Head of caudate nucleus (tissue), 42 donors: ENCODE data around the gene FEV.
"Not testable (repeated sequence)": the region's sequence is repeated elsewhere in the genome, so short reads cannot be mapped to it uniquely, and the experiment has no call there.

Experiments used
- DNase-seq, 42 donors: peaks; one replicate each; pipeline versions ENCODE4 v3.0.0 to v3.0.0-alpha.2; 2020 to 2021; ENCODE audit warnings: mixed read lengths in 7 of 42
- intact Hi-C: fragments of 100-400 bp; cut with DNase I; formaldehyde crosslinking; loops from one replicate; pipeline ENCODE4 v1.15.0; 2022

FEV gene

GRCh38 chr2:218959141-218959731, 25.7 kb downstream of the FEV start, which contains the start of gene CDK5R2:
CDK5R2 (plus strand) TSS chr2:218959666; CDS start chr2:218959821, 155 bp downstream.
- intact Hi-C loops: loop anchor here (5.0 kb wide), 1 partner anchor 62 kb away; no protein-coding TSS in a partner anchor
- peak; percentile 75 to 96 (median 90) for DNase-seq

GRCh38 chr2:218958276-218958675, 26.7 kb downstream of the FEV start:
- intact Hi-C loops: loop anchor here (5.0 kb wide), 1 partner anchor 61 kb away; no protein-coding TSS in a partner anchor
- DNase-seq: no peak

GRCh38 chr2:218957671-218958070, 27.3 kb downstream of the FEV start:
- intact Hi-C loops: loop anchor here (5.0 kb wide), 1 partner anchor 60 kb away; no protein-coding TSS in a partner anchor
- peak in 7 of 42 donors; percentile 7 to 66 (median 35) for DNase-seq

GRCh38 chr2:218956039-218956438, 28.9 kb downstream of the FEV start:
- DNase-seq: peak in 2 of 42 donors; percentile 3 to 12
- intact Hi-C loops: loop anchor here (5.0 kb wide), 1 partner anchor 59 kb away; no protein-coding TSS in a partner anchor

- peak in 41 of 42 donors; percentile 38 to 93 (median 71) for DNase-seq
- intact Hi-C loops: loop anchor here (5.0 kb wide), 1 partner anchor 57 kb away; no protein-coding TSS in a partner anchor
Observed at GRCh38 chr2:218954541-218955300, 30.3 kb downstream of the FEV start.

GRCh38 chr2:218953366-218953954, 31.5 kb downstream of the FEV start:
- DNase-seq: no peak
- intact Hi-C loops: no loop called here

- intact Hi-C loops: no loop called here
- no peak for DNase-seq
Observed at GRCh38 chr2:218952160-218952559, 32.8 kb downstream of the FEV start.

- DNase-seq: no peak
- intact Hi-C loops: no loop called here
Observed at GRCh38 chr2:218946621-218947020, 38.4 kb downstream of the FEV start.

GRCh38 chr2:218944759-218945404, 40.1 kb downstream of the FEV start:
- DNase-seq: no peak
- intact Hi-C loops: no loop called here

- DNase-seq, intact Hi-C loops: not testable (repeated sequence)
Observed at GRCh38 chr2:218931751-218932150, 53.2 kb downstream of the FEV start.
